IMR-90 (cell line): Measurements from ENCODE around the gene DTD1. TPM values are rescaled to one million over a fixed set of nuclear protein-coding genes. Genes with fewer than 3 reads are reported as not detected.

Experiments
- ATAC-seq: fragments of 200-7000 bp; cut with Tn5 transposase; 2 replicates; pipeline ENCODE4 v1.9.1; 2020; ENCODE audit warnings: low read depth, mild to moderate bottlenecking, moderate library complexity
- BruUV-seq: library from RNA; stranded (reverse); fragments of 400-500 nt; replicated peaks from 2 replicates; lab custom pipeline; 2021; lab: Mats Ljungman, UMichigan
- CTCF ChIA-PET: fragments of 300-600 bp; formaldehyde crosslinking; extraction: SDS; loops from one replicate; lab custom pipeline; 2021; ENCODE audit warnings: antibody characterized with exemption; lab: Yijun Ruan, JAX
- POLR2A ChIA-PET: fragments of 300-600 bp; sonication (Branson Sonifier 250); formaldehyde crosslinking; loops from one replicate; lab custom pipeline; 2022; ENCODE audit warnings: antibody characterized with exemption; ENCODE audit not compliant: unreplicated experiment; lab: Charles Lee
- DNase-seq: peaks from one replicate; pipeline ENCODE4 v3.0.0; 2013
- H2AFZ ChIP-seq: replicated peaks from 2 replicates; pipeline ENCODE3; 2013; ENCODE audit warnings: low read length, mild to moderate bottlenecking; ENCODE audit not compliant: poor library complexity
- H2AK5ac ChIP-seq: 2 replicates; pipeline ENCODE4 v1.6.1; 2013; ENCODE audit warnings: low read depth, low read length, inconsistent platforms
- H2AK9ac ChIP-seq: replicated peaks from 2 replicates; pipeline ENCODE3; 2013; ENCODE audit warnings: mild to moderate bottlenecking, low read depth, low read length, moderate library complexity; ENCODE audit not compliant: poor library complexity
- H2BK120ac ChIP-seq: 2 replicates; pipeline ENCODE4 v1.6.1; 2013; ENCODE audit warnings: low read depth, low read length, inconsistent platforms
- H2BK15ac ChIP-seq: 3 replicates; pipeline ENCODE4 v1.6.1; 2013; ENCODE audit warnings: low read depth, low read length, inconsistent platforms
- H2BK20ac ChIP-seq: 2 replicates; pipeline ENCODE4 v1.6.1; 2013; ENCODE audit warnings: low read depth, mild to moderate bottlenecking, inconsistent platforms, low read length, moderate library complexity
- H2BK5ac ChIP-seq: 2 replicates; pipeline ENCODE4 v1.6.1; 2013; ENCODE audit warnings: mild to moderate bottlenecking, low read depth, low read length, inconsistent platforms; ENCODE audit not compliant: poor library complexity, severe bottlenecking
- H3K14ac ChIP-seq: replicated peaks from 2 replicates; pipeline ENCODE4 v1.6.1; 2013; ENCODE audit warnings: low read depth, low read length, inconsistent platforms
- H3K18ac ChIP-seq: 2 replicates; pipeline ENCODE4 v1.6.1; 2013; ENCODE audit warnings: low read depth, low read length, control low read depth
- H3K23ac ChIP-seq: 2 replicates; pipeline ENCODE4 v1.6.1; 2013; ENCODE audit warnings: low read depth, low read length, inconsistent platforms
- H3K27ac ChIP-seq: 2 replicates; pipeline ENCODE4 v1.5.1; 2013; ENCODE audit warnings: mild to moderate bottlenecking, control low read depth, low read length; ENCODE audit not compliant: insufficient read depth
- H3K27me3 ChIP-seq: 2 replicates; pipeline ENCODE4 v1.6.1; 2013; ENCODE audit warnings: low read length; ENCODE audit not compliant: control insufficient read depth, insufficient read depth
- H3K36me3 ChIP-seq: 2 replicates; pipeline ENCODE4 v1.6.1; 2013; ENCODE audit warnings: low read length, mixed read lengths; ENCODE audit not compliant: control insufficient read depth, insufficient read depth
- H3K4ac ChIP-seq: 2 replicates; pipeline ENCODE4 v1.6.1; 2013; ENCODE audit warnings: low read depth, low read length, inconsistent platforms
- H3K4me1 ChIP-seq: 2 replicates; pipeline ENCODE4 v1.6.1; 2013; ENCODE audit warnings: low read length, mixed read lengths; ENCODE audit not compliant: control insufficient read depth, insufficient read depth
- H3K4me2 ChIP-seq: 2 replicates; pipeline ENCODE4 v1.6.1; 2013; ENCODE audit warnings: low read depth, mild to moderate bottlenecking, control low read depth, low read length, moderate library complexity
- H3K4me3 ChIP-seq: 2 replicates; pipeline ENCODE4 v1.5.1; 2013; ENCODE audit warnings: low read depth, mild to moderate bottlenecking, control low read depth, low read length, moderate library complexity; ENCODE audit not compliant: insufficient read depth
- H3K56ac ChIP-seq: 2 replicates; pipeline ENCODE4 v1.6.1; 2013; ENCODE audit warnings: low read length, inconsistent platforms; ENCODE audit not compliant: insufficient read depth; ENCODE audit errors: extremely low read depth
- H3K79me1 ChIP-seq, 2 experiments: 2 replicates each; pipeline ENCODE4 v1.6.1; 2013; ENCODE audit warnings: low read length in 2 of 2, inconsistent platforms in 1 of 2, low read depth in 1 of 2
- H3K9ac ChIP-seq: 2 replicates; pipeline ENCODE4 v1.6.1; 2013; ENCODE audit warnings: low read depth, low read length, control low read depth
- H3K9me1 ChIP-seq: 2 replicates; pipeline ENCODE4 v1.6.1; 2013; ENCODE audit warnings: low read length, inconsistent platforms; ENCODE audit not compliant: insufficient read depth
- H3K9me3 ChIP-seq: 2 replicates; pipeline ENCODE4 v1.6.1; 2013; ENCODE audit warnings: low read length; ENCODE audit not compliant: control insufficient read depth, insufficient read depth
- H4K20me1 ChIP-seq: 2 replicates; pipeline ENCODE4 v1.6.1; 2013; ENCODE audit warnings: low read length, inconsistent platforms; ENCODE audit not compliant: insufficient read depth
- H4K5ac ChIP-seq: 2 replicates; pipeline ENCODE4 v1.6.1; 2013; ENCODE audit warnings: mild to moderate bottlenecking, low read depth, low read length, control low read depth
- H4K8ac ChIP-seq, 2 experiments: 2 replicates each; pipeline ENCODE4 v1.6.1; 2013; ENCODE audit warnings: low read depth in 2 of 2, low read length in 2 of 2, control low read depth in 1 of 2, inconsistent platforms in 1 of 2
- H4K91ac ChIP-seq: 2 replicates; pipeline ENCODE4 v1.6.1; 2013; ENCODE audit warnings: low read depth, low read length, inconsistent platforms; ENCODE audit not compliant: insufficient read depth
- BHLHE40 ChIP-seq: fragments of 150-350 bp; IDR thresholded peaks from 2 replicates; pipeline ENCODE4 v1.6.1; 2016; ENCODE audit warnings: mild to moderate bottlenecking, low read depth, low read length
- CEBPB ChIP-seq: IDR thresholded peaks from 2 replicates; pipeline ENCODE4 v1.6.1; 2012; ENCODE audit warnings: low read depth, low read length, improper control_type of control experiment
- CHD1 ChIP-seq: IDR thresholded peaks from 2 replicates; pipeline ENCODE4 v1.6.1; 2012; ENCODE audit warnings: low read depth, low read length, improper control_type of control experiment
- FOS ChIP-seq: fragments of 150-350 bp; IDR thresholded peaks from 2 replicates; pipeline ENCODE4 v1.6.1; 2016; ENCODE audit warnings: low read depth, low read length
- MAFK ChIP-seq: IDR thresholded peaks from 2 replicates; pipeline ENCODE4 v1.6.1; 2012; ENCODE audit warnings: low read depth, low read length, improper control_type of control experiment
- MAZ ChIP-seq: IDR thresholded peaks from 2 replicates; pipeline ENCODE4 v1.6.1; 2012; ENCODE audit warnings: low read depth, mild to moderate bottlenecking, low read length, improper control_type of control experiment, moderate library complexity, borderline replicate concordance
- MXI1 ChIP-seq: IDR thresholded peaks from 2 replicates; pipeline ENCODE4 v1.6.1; 2012; ENCODE audit warnings: low read depth, mild to moderate bottlenecking, low read length, moderate library complexity, borderline replicate concordance
- NFE2L2 ChIP-seq: fragments of 150-350 bp; IDR thresholded peaks from 2 replicates; pipeline ENCODE4 v1.6.1; 2016; ENCODE audit warnings: low read depth, mild to moderate bottlenecking, low read length
- POLR2A ChIP-seq: IDR thresholded peaks from 2 replicates; pipeline ENCODE4 v1.6.1; 2012; ENCODE audit warnings: mild to moderate bottlenecking, low read depth, low read length
- RAD21 ChIP-seq: IDR thresholded peaks from 2 replicates; pipeline ENCODE4 v1.6.1; 2012; ENCODE audit warnings: low read length, improper control_type of control experiment
- RCOR1 ChIP-seq: IDR thresholded peaks from 2 replicates; pipeline ENCODE4 v1.6.1; 2012; ENCODE audit warnings: mild to moderate bottlenecking, low read length, improper control_type of control experiment; ENCODE audit not compliant: insufficient replicate concordance
- RFX5 ChIP-seq: IDR thresholded peaks from 2 replicates; pipeline ENCODE4 v1.8.0; 2012; ENCODE audit warnings: low read depth, mild to moderate bottlenecking, low read length, moderate library complexity
- SMC3 ChIP-seq: fragments of 150-350 bp; IDR thresholded peaks from 2 replicates; pipeline ENCODE4 v1.6.1; 2016; ENCODE audit warnings: low read depth, mild to moderate bottlenecking, antibody characterized with exemption, low read length, moderate library complexity
- WGBS, 2 experiments: methylation state at CpG; one replicate each; pipeline versions ENCODE4 v1.1.5 to v1.1.7; 2013; ENCODE audit warnings: missing lambda C conversion rate in 2 of 2; ENCODE audit not compliant: insufficient read length in 1 of 2; ENCODE audit errors: extremely low coverage in 2 of 2; 5-methylcytosine and 5-hydroxymethylcytosine counted together
- dilution Hi-C: fragments of 300-500 bp; cut with HindIII; formaldehyde crosslinking; loops from one replicate; pipeline ENCODE4 v1.14.3; 2018; ENCODE audit warnings: low sequenced_read_pairs; ENCODE audit not compliant: unreplicated experiment
- in situ Hi-C: fragments of 300-500 bp; cut with MboI; formaldehyde crosslinking; loops from 3 replicates; pipeline ENCODE4 v1.14.3; 2019; ENCODE audit warnings: low sequenced_read_pairs, inconsistent platforms, mixed read lengths
- intact Hi-C: fragments of 100-400 bp; cut with micrococcal nuclease; formaldehyde crosslinking; loops from 2 replicates; pipeline ENCODE4 v1.10.0; 2022
- polyA plus RNA-seq, 3 experiments: library from polyadenylated mRNA; depleted of rRNA; stranded (reverse); fragments of >200 nt; gene quantifications; 2 replicates each; pipeline ENCODE4 v1.2.3, GENCODE V29; 2012; ENCODE audit warnings: low replicate concordance in 1 of 3
- total RNA-seq: library from RNA; depleted of rRNA; stranded (reverse); fragments of >200 nt; gene quantifications from 2 replicates; pipeline ENCODE4 v1.2.3, GENCODE V29; 2012
- TF ChIP-seq, protein P1 (sequence below): fragments of 150-350 bp; IDR thresholded peaks from 2 replicates; pipeline ENCODE4 v1.6.1; 2016; ENCODE audit warnings: low read depth, mild to moderate bottlenecking, low read length, moderate library complexity, borderline replicate concordance
- TF ChIP-seq, protein P2 (sequence below): conservative IDR thresholded peaks from 2 replicates; pipeline ENCODE4 v1.5.1; 2012; ENCODE audit warnings: mild to moderate bottlenecking, low read depth, low read length, improper control_type of control experiment
- TF ChIP-seq, protein P3 (sequence below): fragments of 150-350 bp; IDR thresholded peaks from 2 replicates; pipeline ENCODE4 v1.6.1; 2017; ENCODE audit warnings: mild to moderate bottlenecking, antibody characterized with exemption, low read length, low read depth

The DTD1 gene
- total and polyA plus RNA-seq, 2 of the 4 experiments (the other 2 are of a cell fraction), result 73.1 to 101 TPM

DNA sequence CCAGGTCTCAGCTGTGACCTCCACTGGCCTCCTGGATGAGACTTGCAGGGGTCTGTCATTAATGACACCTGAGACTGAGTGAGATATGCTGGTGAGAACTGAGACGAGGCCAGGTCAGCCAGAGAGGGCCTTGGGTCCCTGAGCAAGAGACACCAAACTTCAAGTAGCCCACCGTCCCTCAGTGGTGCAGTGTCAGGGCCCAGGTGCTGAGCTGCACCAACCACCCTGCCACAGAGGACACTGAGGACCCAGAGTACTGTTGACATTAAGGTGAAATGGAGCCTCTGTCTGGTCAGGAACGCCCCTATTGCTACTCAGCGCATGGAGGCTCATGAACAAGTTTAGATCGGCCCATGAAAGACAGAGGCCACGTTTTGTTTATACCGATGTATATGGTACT, 161.7 kb downstream of the DTD1 start:
- Histone ChIP-seq H2AFZ (no peak overlapping the region), H3K36me3 (peaks cover 8% of the 10 kb centered on the region), H4K8ac (no peak overlapping the region), H2AK5ac (no peak overlapping the region), H2BK20ac (no peak overlapping the region), H2AK9ac (no peak overlapping the region), H2BK5ac (no peak overlapping the region), H3K4me1 (no peaks in the 10 kb centered on the region), H3K9me3 (no peaks in the 10 kb centered on the region), H3K79me1 (peaks cover 0 to 3% of the 10 kb centered on the region in 2 experiments; a peak in 2 of 4 replicates), H4K5ac (no peak overlapping the region), H4K20me1 (no peaks in the 10 kb centered on the region), H2BK15ac (no peak overlapping the region), H3K9me1 (no peaks in the 10 kb centered on the region; the same call in 1 of the 2 replicates), H3K4ac (no peak overlapping the region), H3K27ac (no peak overlapping the region), H2BK120ac (no peak overlapping the region), H3K23ac (no peak overlapping the region), H3K27me3 (no peaks in the 10 kb centered on the region), H3K18ac (no peak overlapping the region), H4K91ac (no peak overlapping the region), H3K14ac (no peak overlapping the region), H3K4me2 (no peak overlapping the region), H3K56ac (no peak overlapping the region), H3K9ac (no peak overlapping the region), H3K4me3 (no peak overlapping the region)
- ATAC-seq (no peak), DNase-seq (no peak)
- WGBS, 2 experiments, result 95% methylated on average over 4 of the region's 7 CpGs; no CpG with 5 or more reads in 1 of the 2 experiments
- dilution Hi-C loops, result no loop called here
- in situ Hi-C loops, result no loop called here
- CTCF ChIA-PET, result no interaction called here
- intact Hi-C loops, result no loop called here
- no peak for TF ChIP-seq FOS
- no peak for TF ChIP-seq MAZ
- TF ChIP-seq, protein P1, sequence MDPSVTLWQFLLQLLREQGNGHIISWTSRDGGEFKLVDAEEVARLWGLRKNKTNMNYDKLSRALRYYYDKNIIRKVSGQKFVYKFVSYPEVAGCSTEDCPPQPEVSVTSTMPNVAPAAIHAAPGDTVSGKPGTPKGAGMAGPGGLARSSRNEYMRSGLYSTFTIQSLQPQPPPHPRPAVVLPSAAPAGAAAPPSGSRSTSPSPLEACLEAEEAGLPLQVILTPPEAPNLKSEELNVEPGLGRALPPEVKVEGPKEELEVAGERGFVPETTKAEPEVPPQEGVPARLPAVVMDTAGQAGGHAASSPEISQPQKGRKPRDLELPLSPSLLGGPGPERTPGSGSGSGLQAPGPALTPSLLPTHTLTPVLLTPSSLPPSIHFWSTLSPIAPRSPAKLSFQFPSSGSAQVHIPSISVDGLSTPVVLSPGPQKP, result no peak
- TF ChIP-seq, protein P2, sequence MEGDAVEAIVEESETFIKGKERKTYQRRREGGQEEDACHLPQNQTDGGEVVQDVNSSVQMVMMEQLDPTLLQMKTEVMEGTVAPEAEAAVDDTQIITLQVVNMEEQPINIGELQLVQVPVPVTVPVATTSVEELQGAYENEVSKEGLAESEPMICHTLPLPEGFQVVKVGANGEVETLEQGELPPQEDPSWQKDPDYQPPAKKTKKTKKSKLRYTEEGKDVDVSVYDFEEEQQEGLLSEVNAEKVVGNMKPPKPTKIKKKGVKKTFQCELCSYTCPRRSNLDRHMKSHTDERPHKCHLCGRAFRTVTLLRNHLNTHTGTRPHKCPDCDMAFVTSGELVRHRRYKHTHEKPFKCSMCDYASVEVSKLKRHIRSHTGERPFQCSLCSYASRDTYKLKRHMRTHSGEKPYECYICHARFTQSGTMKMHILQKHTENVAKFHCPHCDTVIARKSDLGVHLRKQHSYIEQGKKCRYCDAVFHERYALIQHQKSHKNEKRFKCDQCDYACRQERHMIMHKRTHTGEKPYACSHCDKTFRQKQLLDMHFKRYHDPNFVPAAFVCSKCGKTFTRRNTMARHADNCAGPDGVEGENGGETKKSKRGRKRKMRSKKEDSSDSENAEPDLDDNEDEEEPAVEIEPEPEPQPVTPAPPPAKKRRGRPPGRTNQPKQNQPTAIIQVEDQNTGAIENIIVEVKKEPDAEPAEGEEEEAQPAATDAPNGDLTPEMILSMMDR, result no peak
- TF ChIP-seq, protein P3, sequence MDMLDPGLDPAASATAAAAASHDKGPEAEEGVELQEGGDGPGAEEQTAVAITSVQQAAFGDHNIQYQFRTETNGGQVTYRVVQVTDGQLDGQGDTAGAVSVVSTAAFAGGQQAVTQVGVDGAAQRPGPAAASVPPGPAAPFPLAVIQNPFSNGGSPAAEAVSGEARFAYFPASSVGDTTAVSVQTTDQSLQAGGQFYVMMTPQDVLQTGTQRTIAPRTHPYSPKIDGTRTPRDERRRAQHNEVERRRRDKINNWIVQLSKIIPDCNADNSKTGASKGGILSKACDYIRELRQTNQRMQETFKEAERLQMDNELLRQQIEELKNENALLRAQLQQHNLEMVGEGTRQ, result no peak
- TF ChIP-seq MAFK, result no peak
- TF ChIP-seq CHD1, result no peak
- TF ChIP-seq CEBPB, result no peak
- no peak for TF ChIP-seq SMC3
- TF ChIP-seq BHLHE40, result no peak
- TF ChIP-seq RFX5, result no peak
- TF ChIP-seq NFE2L2, result no peak
- no peak for TF ChIP-seq RAD21
- TF ChIP-seq POLR2A, result no peak
- TF ChIP-seq MXI1, result no peak
- no peak for TF ChIP-seq RCOR1
- BruUV-seq, result no TSS peak
- POLR2A ChIA-PET, result no interaction called here
